Psoas muscle (tissue), 8 donors: ENCODE data around the gene COX19. TPM values are rescaled to one million over a fixed set of nuclear protein-coding genes. Genes with fewer than 3 reads are reported as not detected.

Source experiments
- ATAC-seq, 4 donors: fragments of 200-7000 bp; cut with Tn5 transposase; one replicate each; pipeline ENCODE4 v1.9.1; 2020; ENCODE audit warnings: moderate library complexity in 3 of 4, mild to moderate bottlenecking in 2 of 4
- DNase-seq, 2 donors: peaks; one replicate each; pipeline ENCODE4 v3.0.0-alpha.2; 2020
- H3K27ac ChIP-seq: fragments of 200-600 bp; one replicate; pipeline ENCODE4 v1.8.0; 2022
- H3K27me3 ChIP-seq, 3 donors: fragments of 200-600 bp in 1 of 3; one replicate each; pipeline versions ENCODE4 v1.6.1 to v1.8.0; 2013 to 2022; ENCODE audit warnings: low read length in 2 of 3, mild to moderate bottlenecking in 2 of 3, moderate library complexity in 1 of 3; ENCODE audit not compliant: insufficient read depth in 3 of 3
- H3K36me3 ChIP-seq, 2 donors: fragments of 200-600 bp in 1 of 2; one replicate each; pipeline versions ENCODE4 v1.6.1 to v1.8.0; 2013 to 2022; ENCODE audit warnings: low read depth in 1 of 2, mild to moderate bottlenecking in 1 of 2, moderate library complexity in 1 of 2; ENCODE audit not compliant: insufficient read depth in 1 of 2
- H3K4me1 ChIP-seq: fragments of 200-600 bp; one replicate; pipeline ENCODE4 v1.8.0; 2022
- H3K4me3 ChIP-seq: fragments of 200-600 bp; one replicate; pipeline ENCODE4 v1.8.0; 2022; ENCODE audit warnings: mild to moderate bottlenecking
- H3K9me3 ChIP-seq: fragments of 200-600 bp; one replicate; pipeline ENCODE4 v1.8.0; 2022
- CTCF ChIP-seq: fragments of 200-600 bp; IDR thresholded peaks from one replicate; pipeline ENCODE4 v1.8.0; 2022; ENCODE audit warnings: antibody characterized with exemption
- WGBS, 3 donors: extraction: QIAGEN DNeasy Blood & Tissue Kit; methylation state at CpG; one replicate each; pipeline versions ENCODE4 v1.1.6 to v1.1.7; 2013; 5-methylcytosine and 5-hydroxymethylcytosine counted together
- intact Hi-C, 2 donors: fragments of 100-400 bp; cut with DNase I; formaldehyde crosslinking; loops; one replicate each; pipeline versions ENCODE4 v1.11.0 to v1.14.2; 2022
- polyA plus RNA-seq, 3 donors: library from polyadenylated mRNA; stranded (reverse); fragments of 200-250 nt; gene quantifications; one replicate each; pipeline ENCODE4 v1.2.3, GENCODE V29; 2013
- total RNA-seq, 4 donors: library from RNA; stranded (reverse); fragmentation: NEBNext Ultra II Directional in 2 of 4; extraction: Animal tissue kit (Norgen Biotek cat#: 25700) in 2 of 4; gene quantifications; one replicate each; pipeline versions ENCODE4 v1.2.1 to v1.2.4, GENCODE V29; 2021 to 2023
- donor health status: healthy with polysubstance abuse.
- donor health status: DM: no; HTN: no; CAD: no; lungs with moderate emphysema.
- donor health status: Bipolar disorder and iron deficiency.
- donor health status: healthy.
- donor health status: DM: yes; HTN: yes; CAD: no.
- donor health status: DM: no; HTN: no; CAD: no.
- donor health status: DM: no; HTN: no; CAD: no.
- donor health status: DM: yes; HTN: yes; CAD: no.

COX19 gene
- total and polyA plus RNA-seq, 7 donors: 4.5 to 12.2 (median 7.5) TPM

GRCh38 chr7:983004-983615, 7.8 kb upstream of the COX19 start, which contains the start of gene CYP2W1:
Gene CYP2W1, plus strand, starts transcription at chr7:983181. Its CDS starts 31 bp downstream, at chr7:983212.
- peaks cover 0 to 51% (median 13%) of the 10 kb centered on the region in 3 donors for H3K27me3 ChIP-seq
- ATAC-seq (peak in 1 of 4 donors; percentile 3), DNase-seq (no peak)
- no peak within 1 kb of the TSS for H3K4me3 ChIP-seq
- no peak within 1 kb of the TSS for H3K27ac ChIP-seq
- no peaks in the 10 kb centered on the region for H3K4me1 ChIP-seq
- TF ChIP-seq CTCF: no peak
- no peaks in the 10 kb centered on the region for H3K36me3 ChIP-seq
- no peaks in the 10 kb centered on the region for H3K9me3 ChIP-seq
- intact Hi-C loops: no loop called here
- WGBS, 3 donors: 33 to 47% (median 42%) methylated on average over 24 to 34 of the region's 34 CpGs

- 46 to 49% (median 47%) methylated on average over 10 of the region's 10 CpGs for WGBS, 3 donors
- TF ChIP-seq CTCF: no peak
- Histone ChIP-seq H3K36me3 (no peaks in the 10 kb centered on the region), H3K27ac (no peak overlapping the region), H3K4me3 (no peak overlapping the region), H3K9me3 (no peaks in the 10 kb centered on the region), H3K4me1 (no peaks in the 10 kb centered on the region), H3K27me3 (peaks cover 0 to 46% (median 13%) of the 10 kb centered on the region in 3 donors)
- ATAC-seq: no peak
- intact Hi-C loops: no loop called here
- no peak for DNase-seq
Observed at GRCh38 chr7:982511-983003, 7.2 kb upstream of the COX19 start.

GRCh38 chr7:981793-982510, 6.6 kb upstream of the COX19 start:
- no peaks in the 10 kb centered on the region for H3K9me3 ChIP-seq
- no peak overlapping the region for H3K27ac ChIP-seq
- intact Hi-C loops: no loop called here
- no peak for DNase-seq
- H3K4me3 ChIP-seq: no peak overlapping the region
- H3K36me3 ChIP-seq: no peaks in the 10 kb centered on the region
- ATAC-seq: no peak
- 70 to 83% (median 74%) methylated on average over 19 of the region's 19 CpGs for WGBS, 3 donors
- H3K27me3 ChIP-seq: peaks cover 0 to 40% (median 13%) of the 10 kb centered on the region in 3 donors
- H3K4me1 ChIP-seq: no peaks in the 10 kb centered on the region
- TF ChIP-seq CTCF: no peak

- no peak for DNase-seq
- Histone ChIP-seq H3K4me1 (no peaks in the 10 kb centered on the region), H3K36me3 (no peaks in the 10 kb centered on the region), H3K27ac (no peak overlapping the region), H3K27me3 (peaks cover 0 to 21% (median 7%) of the 10 kb centered on the region in 3 donors), H3K4me3 (no peak overlapping the region), H3K9me3 (no peaks in the 10 kb centered on the region)
- ATAC-seq: peak in 1 of 4 donors; percentile 12
- intact Hi-C loops: no loop called here
- WGBS, 3 donors: 42 to 52% (median 51%) methylated on average over 15 of the region's 15 CpGs
- no peak for TF ChIP-seq CTCF
Observed at GRCh38 chr7:979886-980571, 4.7 kb upstream of the COX19 start.
